GM12878 (cell line): ENCODE results near the gene PRR12. TPM values are rescaled to one million over a fixed set of nuclear protein-coding genes. Genes with fewer than 3 reads are reported as not detected.

Experiments used
- ATAC-seq: fragments of 200-7000 bp; cut with Tn5 transposase; 3 replicates; pipeline ENCODE4 v1.9.1; 2020; ENCODE audit warnings: mild to moderate bottlenecking, moderate library complexity
- BruUV-seq: library from RNA; stranded (reverse); fragments of 400-500 nt; replicated peaks from 2 replicates; lab custom pipeline; 2021; lab: Mats Ljungman, UMichigan
- CTCF ChIA-PET: fragments of 300-600 bp; sonication (Branson Sonifier 250); formaldehyde crosslinking; extraction: SDS; loops from one replicate; lab custom pipeline; 2021; ENCODE audit warnings: inconsistent platforms; lab: Yijun Ruan, JAX
- POLR2A ChIA-PET: fragments of 350-600 bp; formaldehyde crosslinking; extraction: SDS; loops from one replicate; lab custom pipeline; 2021; ENCODE audit warnings: inconsistent platforms; lab: Charles Lee
- RAD21 ChIA-PET: fragments of 300-600 bp; sonication (Branson Sonifier 250); formaldehyde crosslinking; loops from one replicate; lab custom pipeline; 2023; ENCODE audit warnings: antibody characterized with exemption; ENCODE audit not compliant: unreplicated experiment; lab: Charles Lee
- SMC1A ChIA-PET: fragments of 300-600 bp; sonication (Branson Sonifier 250); formaldehyde crosslinking; loops from one replicate; lab custom pipeline; 2023; ENCODE audit not compliant: unreplicated experiment, uncharacterized antibody; lab: Charles Lee
- DNase-seq: peaks from one replicate; pipeline ENCODE4 v3.0.0-alpha.2; 2011; ENCODE audit warnings: low read depth, low spot score
- FAIRE-seq: peaks from 3 replicates; lab custom pipeline; 2011; peaks lifted over from hg19 to GRCh38; lab: Jason Lieb, UNC
- H2AFZ ChIP-seq: 2 replicates; pipeline ENCODE4 v1.6.0; 2011; ENCODE audit warnings: low read depth, low read length, control low read depth; ENCODE audit not compliant: control insufficient read depth
- H3K27ac ChIP-seq: 2 replicates; pipeline ENCODE4 v1.5.1; 2011; ENCODE audit warnings: control low read depth; ENCODE audit not compliant: control insufficient read depth, insufficient read depth
- H3K27me3 ChIP-seq, 2 experiments: replicated peaks in 1 of 2; 2 replicates each; pipeline versions ENCODE4 v1.6.0 to v1.6.1; 2011; ENCODE audit warnings: low read length in 1 of 2; ENCODE audit not compliant: control insufficient read depth in 2 of 2, insufficient read depth in 2 of 2
- H3K36me3 ChIP-seq, 2 experiments: 2 replicates each; pipeline ENCODE4 v1.5.1; 2011; ENCODE audit warnings: low read length in 1 of 2; ENCODE audit not compliant: control insufficient read depth in 2 of 2, insufficient read depth in 2 of 2
- H3K4me1 ChIP-seq: 2 replicates; pipeline ENCODE4 v1.6.1; 2011; ENCODE audit warnings: mild to moderate bottlenecking, low read length, moderate library complexity, mixed read lengths; ENCODE audit not compliant: control insufficient read depth, insufficient read depth
- H3K4me2 ChIP-seq: 2 replicates; pipeline ENCODE4 v1.6.0; 2011; ENCODE audit warnings: control low read depth; ENCODE audit not compliant: control insufficient read depth, insufficient read depth
- H3K4me3 ChIP-seq: fragments of 200-600 bp; sonication (generic); 2 replicates; pipeline ENCODE4 v1.5.1; 2016
- H3K79me2 ChIP-seq: 2 replicates; pipeline ENCODE4 v1.6.0; 2011; ENCODE audit warnings: low read length; ENCODE audit not compliant: control insufficient read depth, insufficient read depth
- H3K9ac ChIP-seq: 2 replicates; pipeline ENCODE4 v1.8.0; 2011; ENCODE audit warnings: low read length, control low read depth, mixed read lengths; ENCODE audit not compliant: control insufficient read depth, insufficient read depth
- H3K9me3 ChIP-seq: replicated peaks from 3 replicates; pipeline ENCODE4 v1.5.1; 2011; ENCODE audit warnings: mild to moderate bottlenecking, low read length; ENCODE audit not compliant: control insufficient read depth, insufficient read depth
- H4K20me1 ChIP-seq: 2 replicates; pipeline ENCODE4 v1.6.0; 2011; ENCODE audit not compliant: control insufficient read depth, insufficient read depth
- ASH2L ChIP-seq: fragments of 300-600, 200-600 bp; sonication (generic); IDR thresholded peaks from 2 replicates; pipeline ENCODE4 v1.6.1; 2017; ENCODE audit warnings: low read depth, mild to moderate bottlenecking, borderline replicate concordance
- ATF7 ChIP-seq: fragments of 450-650 bp; IDR thresholded peaks from 2 replicates; pipeline ENCODE4 v1.6.1; 2016; ENCODE audit warnings: low read depth, mild to moderate bottlenecking
- CREB1 ChIP-seq: IDR thresholded peaks from 2 replicates; pipeline ENCODE4 v1.6.1; 2012; ENCODE audit warnings: low read depth, mild to moderate bottlenecking, inconsistent platforms
- EP300 ChIP-seq, 2 experiments: fragments of 150-350 bp in 1 of 2; IDR thresholded peaks; 2 replicates each; pipeline ENCODE4 v1.6.1; 2011 to 2012; ENCODE audit warnings: low read depth in 2 of 2, low read length in 2 of 2, borderline replicate concordance in 1 of 2, improper control_type of control experiment in 1 of 2, inconsistent platforms in 1 of 2; ENCODE audit not compliant: control insufficient read depth in 1 of 2
- EZH2 ChIP-seq: IDR thresholded peaks from 2 replicates; pipeline ENCODE4 v1.6.1; 2012; ENCODE audit warnings: low read depth, mild to moderate bottlenecking, control low read depth, inconsistent platforms, low read length, borderline replicate concordance; ENCODE audit not compliant: control insufficient read depth
- GATAD2B ChIP-seq: fragments of 450-650 bp; conservative IDR thresholded peaks from 2 replicates; pipeline ENCODE4 v1.6.1; 2017; ENCODE audit warnings: low read depth, mild to moderate bottlenecking, moderate library complexity
- HDAC6 ChIP-seq: fragments of 200-600 bp; sonication (generic); IDR thresholded peaks from one replicate; pipeline ENCODE4 v1.8.0; 2017; ENCODE audit warnings: antibody characterized with exemption; ENCODE audit not compliant: unreplicated experiment
- HDGF ChIP-seq: fragments of 450-650 bp; IDR thresholded peaks from 2 replicates; pipeline ENCODE4 v1.6.1; 2016; ENCODE audit warnings: antibody characterized with exemption
- IKZF1 ChIP-seq: fragments of 450-650 bp; conservative IDR thresholded peaks from 2 replicates; pipeline ENCODE4 v1.6.1; 2017; ENCODE audit warnings: antibody characterized with exemption, mild to moderate bottlenecking
- NBN ChIP-seq: fragments of 450-650 bp; IDR thresholded peaks from 2 replicates; pipeline ENCODE4 v1.6.1; 2016
- NFYA ChIP-seq: IDR thresholded peaks from 2 replicates; pipeline ENCODE4 v1.6.1; 2011; ENCODE audit warnings: low read depth, mild to moderate bottlenecking, low read length, improper control_type of control experiment, borderline replicate concordance
- NR2C1 ChIP-seq: fragments of 450-650 bp; IDR thresholded peaks from 2 replicates; pipeline ENCODE4 v1.6.1; 2017; ENCODE audit warnings: antibody characterized with exemption, mild to moderate bottlenecking, moderate library complexity
- NRF1 ChIP-seq: conservative IDR thresholded peaks from 2 replicates; pipeline ENCODE4 v1.6.1; 2011; ENCODE audit warnings: mild to moderate bottlenecking, low read depth, low read length, improper control_type of control experiment
- PML ChIP-seq: IDR thresholded peaks from 2 replicates; pipeline ENCODE4 v1.6.1; 2012; ENCODE audit warnings: low read length, inconsistent platforms
- RBBP5 ChIP-seq: fragments of 200-600 bp; sonication (generic); conservative IDR thresholded peaks from 2 replicates; pipeline ENCODE4 v1.6.1; 2016
- RUNX3 ChIP-seq: IDR thresholded peaks from 2 replicates; pipeline ENCODE4 v1.6.1; 2012; ENCODE audit warnings: low read length, inconsistent platforms
- SIN3A ChIP-seq: IDR thresholded peaks from 2 replicates; pipeline ENCODE4 v1.6.1; 2012; ENCODE audit warnings: low read depth, low read length, improper control_type of control experiment
- SMAD5 ChIP-seq: IDR thresholded peaks from 2 replicates; pipeline ENCODE4 v1.6.1; 2016; ENCODE audit warnings: antibody characterized with exemption, low read depth
- SPI1 ChIP-seq: IDR thresholded peaks from 2 replicates; pipeline ENCODE4 v1.6.1; 2011; ENCODE audit warnings: low read depth, mild to moderate bottlenecking, low read length, moderate library complexity, borderline replicate concordance; ENCODE audit not compliant: insufficient read depth
- SREBF2 ChIP-seq: IDR thresholded peaks from 2 replicates; pipeline ENCODE4 v1.6.1; 2012; ENCODE audit warnings: mild to moderate bottlenecking, low read length
- TBL1XR1 ChIP-seq: IDR thresholded peaks from 2 replicates; pipeline ENCODE4 v1.6.1; 2012; ENCODE audit warnings: low read depth, low read length, improper control_type of control experiment
- ZBED1 ChIP-seq: IDR thresholded peaks from 2 replicates; pipeline ENCODE4 v1.6.1; 2016; ENCODE audit warnings: borderline replicate concordance
- WGBS: methylation state at CpG from one replicate; pipeline ENCODE4 v1.1.6; 2016; ENCODE audit warnings: low lambda C conversion rate; ENCODE audit not compliant: insufficient replicate concordance, insufficient coverage; ENCODE audit errors: missing lambda C conversion rate; 5-methylcytosine and 5-hydroxymethylcytosine counted together
- in situ Hi-C: fragments of 300-500 bp; cut with MboI; formaldehyde crosslinking; loops from 9 replicates; pipeline ENCODE4 v1.14.3; 2018; ENCODE audit warnings: mixed read lengths
- intact Hi-C: fragments of 100-400 bp; cut with micrococcal nuclease; formaldehyde crosslinking; loops from one replicate; pipeline ENCODE4 v1.14.2; 2022; ENCODE audit not compliant: unreplicated experiment
- polyA plus RNA-seq, 11 experiments: library from polyadenylated mRNA; depleted of rRNA in 4 of 11; unstranded in 6 of 11; stranded (reverse) in 5 of 11; fragments of >200 nt; fragmentation: Nextera tagmentation in 4 of 11; fragmentation: Illumina TruSeq in 1 of 11; extraction: Ambion mirVana in 4 of 11; extraction: Trizol in 1 of 11; gene quantifications; 1 replicate in 1 of 11; 2 replicates in 10 of 11; pipeline versions ENCODE4 v1.2.1 to v1.2.3, GENCODE V29; 2011 to 2016; ENCODE audit warnings: inconsistent platforms in 2 of 11, missing spikeins in 2 of 11, low read depth in 1 of 11
- total RNA-seq, 4 experiments: library from RNA; depleted of rRNA in 3 of 4; stranded (reverse); fragments of >200 nt in 3 of 4; fragmentation: Illumina TruSeq in 1 of 4; extraction: Trizol in 1 of 4; gene quantifications; 2 replicates each; pipeline versions ENCODE4 v1.2.1 to v1.2.3, GENCODE V29; 2013 to 2021
- TF ChIP-seq, protein P1 (sequence below): IDR thresholded peaks from 2 replicates; pipeline ENCODE4 v1.6.1; 2012; ENCODE audit warnings: low read depth, low read length, improper control_type of control experiment
- TF ChIP-seq, protein P2 (sequence below), 3 experiments: IDR thresholded peaks in 2 of 3; conservative IDR thresholded peaks in 1 of 3; 2 replicates each; pipeline ENCODE4 v1.5.1; 2011; ENCODE audit warnings: low read depth in 3 of 3, low read length in 3 of 3, mild to moderate bottlenecking in 3 of 3, control low read depth in 2 of 3, moderate library complexity in 2 of 3, inconsistent platforms in 1 of 3, mixed read lengths in 1 of 3; ENCODE audit not compliant: control insufficient read depth in 2 of 3, insufficient read depth in 1 of 3; ENCODE audit errors: extremely low read depth in 1 of 3

Gene PRR12
- total and polyA plus RNA-seq, 10 of the 15 experiments (the other 5 are each of a cell fraction or from before 2014, with no cell fraction given) = 0.02 to 25.3 (median 1.6) TPM

DNA sequence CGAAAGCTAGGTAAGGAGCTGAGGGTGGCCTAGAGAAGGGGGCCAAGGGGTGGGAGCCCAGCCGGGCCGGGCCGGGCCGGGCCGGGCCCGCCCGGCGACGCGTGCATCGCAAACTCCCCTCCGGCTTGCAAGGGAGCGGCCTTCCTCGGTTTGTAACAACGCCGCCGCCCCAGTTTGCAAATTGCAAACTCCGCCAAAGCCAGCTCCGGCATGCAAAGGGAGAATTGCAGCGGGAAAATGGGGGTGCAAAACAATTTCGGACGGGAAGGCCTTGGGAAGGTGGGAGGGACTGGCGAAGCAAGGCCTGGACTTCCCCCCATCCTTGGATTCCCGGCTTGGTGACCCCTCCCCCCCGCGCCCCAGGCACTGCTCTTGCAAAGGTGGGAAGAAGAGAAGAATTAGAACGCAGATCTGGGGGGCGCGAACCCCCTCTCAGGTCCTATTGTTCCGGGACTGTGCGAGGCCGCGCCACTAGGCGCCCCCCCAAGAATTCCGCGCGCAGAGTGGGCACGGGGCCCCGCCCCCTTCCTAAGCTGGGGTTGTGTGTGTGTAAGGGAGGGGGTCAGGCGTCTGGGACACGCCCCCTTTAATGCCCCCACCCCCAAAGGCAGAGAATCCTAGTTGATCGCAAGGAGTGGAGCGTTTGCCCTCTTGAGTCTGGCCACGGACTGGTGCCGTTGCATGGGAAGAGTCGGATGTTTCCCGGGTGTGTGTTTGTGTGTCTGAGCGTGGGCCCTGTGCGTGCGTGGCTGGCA, 926 bp downstream of the PRR12 start:
- H4K20me1 ChIP-seq = peaks cover 3% of the 10 kb centered on the region; the same call in 1 of the 2 replicates
- ChIA-PET CTCF (interaction anchor here (1.0 kb wide), 2 partner anchors 45 to 48 kb away, joined by 4 to 5 read pairs; partner anchors contain the start of gene RRAS), POLR2A (interaction anchor here (0.5 to 4.8 kb wide), 7 partner anchors 11 to 276 kb away, joined by 3 to 49 read pairs (median 6); partner anchors contain the start of genes NOSIP, PNKP, PRMT1 and PRRG2), RAD21 (interaction anchor here (1.0 to 1.5 kb wide), 3 partner anchors 49 to 139 kb away, joined by 3 to 4 read pairs (median 4); partner anchors contain the start of gene RRAS), SMC1A (interaction anchor here (2.2 kb wide), 1 partner anchor 12 kb away, joined by 7 read pairs; the partner anchor contains the start of genes NOSIP and PRRG2)
- peak overlapping the region; percentile 89 for H3K4me3 ChIP-seq
- no peak for ATAC-seq
- BruUV-seq = TSS peak; percentile 62
- H3K9me3 ChIP-seq = no peaks in the 10 kb centered on the region
- no peak for FAIRE-seq
- peak overlapping the region; percentile 72 for H3K27ac ChIP-seq
- no peaks in the 10 kb centered on the region for H3K27me3 ChIP-seq
- H3K36me3 ChIP-seq = peaks cover 0 to 12% of the 10 kb centered on the region in 2 experiments; a peak in 3 of 4 replicates
- peaks cover 28% of the 10 kb centered on the region for H3K79me2 ChIP-seq
- H3K4me2 ChIP-seq = peak overlapping the region; percentile 97
- under 1% methylated on average over 50 of the region's 51 CpGs for WGBS
- peaks cover 15% of the 10 kb centered on the region for H3K4me1 ChIP-seq
- intact Hi-C loops = loop anchor here (2.0 to 5.0 kb wide), 2 partner anchors 50 to 85 kb away; partner anchors contain the start of genes PRMT1, RRAS and SCAF1
- H3K9ac ChIP-seq = peak overlapping the region; percentile 85
- DNase-seq = no peak
- H2AFZ ChIP-seq = peak overlapping the region; percentile 34
- in situ Hi-C loops = no loop called here
- no peak for TF ChIP-seq ATF7
- peak; percentile 41; the same call in 1 of the 2 replicates for TF ChIP-seq GATAD2B
- no peak for TF ChIP-seq HDGF
- TF ChIP-seq SMAD5 = no peak
- peak; percentile 47 for TF ChIP-seq IKZF1
- TF ChIP-seq, protein P1, sequence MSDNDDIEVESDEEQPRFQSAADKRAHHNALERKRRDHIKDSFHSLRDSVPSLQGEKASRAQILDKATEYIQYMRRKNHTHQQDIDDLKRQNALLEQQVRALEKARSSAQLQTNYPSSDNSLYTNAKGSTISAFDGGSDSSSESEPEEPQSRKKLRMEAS = no peak
- TF ChIP-seq EZH2 = no peak
- 0 out of 2 replicates have a peak, but pooled peaks have one; percentile 19 for TF ChIP-seq SIN3A
- TF ChIP-seq RUNX3 = no peak
- TF ChIP-seq NRF1 = no peak
- no peak for TF ChIP-seq NFYA
- TF ChIP-seq PML = no peak
- TF ChIP-seq TBL1XR1 = no peak
- TF ChIP-seq, protein P2, sequence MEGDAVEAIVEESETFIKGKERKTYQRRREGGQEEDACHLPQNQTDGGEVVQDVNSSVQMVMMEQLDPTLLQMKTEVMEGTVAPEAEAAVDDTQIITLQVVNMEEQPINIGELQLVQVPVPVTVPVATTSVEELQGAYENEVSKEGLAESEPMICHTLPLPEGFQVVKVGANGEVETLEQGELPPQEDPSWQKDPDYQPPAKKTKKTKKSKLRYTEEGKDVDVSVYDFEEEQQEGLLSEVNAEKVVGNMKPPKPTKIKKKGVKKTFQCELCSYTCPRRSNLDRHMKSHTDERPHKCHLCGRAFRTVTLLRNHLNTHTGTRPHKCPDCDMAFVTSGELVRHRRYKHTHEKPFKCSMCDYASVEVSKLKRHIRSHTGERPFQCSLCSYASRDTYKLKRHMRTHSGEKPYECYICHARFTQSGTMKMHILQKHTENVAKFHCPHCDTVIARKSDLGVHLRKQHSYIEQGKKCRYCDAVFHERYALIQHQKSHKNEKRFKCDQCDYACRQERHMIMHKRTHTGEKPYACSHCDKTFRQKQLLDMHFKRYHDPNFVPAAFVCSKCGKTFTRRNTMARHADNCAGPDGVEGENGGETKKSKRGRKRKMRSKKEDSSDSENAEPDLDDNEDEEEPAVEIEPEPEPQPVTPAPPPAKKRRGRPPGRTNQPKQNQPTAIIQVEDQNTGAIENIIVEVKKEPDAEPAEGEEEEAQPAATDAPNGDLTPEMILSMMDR (IDR thresholded peaks at IDR 0.05 in 2 of 3, conservative IDR thresholded peaks at IDR 0.05 in 1 of 3; ENCODE audit: control insufficient read depth in 2 of 3, extremely low read depth in 1 of 3, insufficient read depth in 1 of 3, low read depth in 3 of 3, low read length in 3 of 3) = 0 out of 6 replicates have a peak, but pooled peaks of 1 of the 3 experiments have one; percentile 5
- TF ChIP-seq HDAC6 = no peak
- no peak for TF ChIP-seq SREBF2
- no peak for TF ChIP-seq ASH2L
- TF ChIP-seq NR2C1 = no peak
- no peak for TF ChIP-seq EP300 (IDR thresholded peaks at IDR 0.05; ENCODE audit: borderline replicate concordance in 1 of 2, control insufficient read depth in 1 of 2, low read depth in 2 of 2, low read length in 2 of 2)
- TF ChIP-seq SPI1 = no peak
- no peak for TF ChIP-seq ZBED1
- 0 out of 2 replicates have a peak, but pooled peaks have one; percentile 28 for TF ChIP-seq NBN
- no peak for TF ChIP-seq CREB1
- TF ChIP-seq RBBP5 = no peak
